K562 (cell line): Measurements from ENCODE around the gene CD72. TPM values are rescaled to one million over a fixed set of nuclear protein-coding genes. Genes with fewer than 3 reads are reported as not detected.
A peak's percentile ranks its signal among the peaks of the same experiment; 100 is the strongest.

ENCODE experiments used
- ATAC-seq: fragments of 200-7000 bp; cut with Tn5 transposase; 3 replicates; pipeline ENCODE4 v1.9.1; 2020; ENCODE audit warnings: moderate library complexity
- BruUV-seq: library from RNA; stranded (reverse); fragments of 400-500 nt; replicated peaks from 2 replicates; lab custom pipeline; 2021; lab: Mats Ljungman, UMichigan
- CTCF ChIA-PET: fragments of 300-600 bp; formaldehyde crosslinking; extraction: SDS; loops from one replicate; lab custom pipeline; 2021; ENCODE audit warnings: low intra/inter-chr PET ratio; lab: Yijun Ruan, JAX
- POLR2A ChIA-PET: fragments of 300-600, 350-650 bp; sonication (Branson Sonifier 250); formaldehyde crosslinking; extraction: SDS; loops from one replicate; lab custom pipeline; 2021; ENCODE audit warnings: antibody characterized with exemption, inconsistent platforms; lab: Yijun Ruan, JAX
- DNase-seq, 4 experiments: peaks; one replicate each; pipeline versions ENCODE4 v3.0.0 to v3.0.0-alpha.2; 2011 to 2018; ENCODE audit warnings: low spot score in 3 of 4, mixed read lengths in 3 of 4; ENCODE audit errors: extremely low read depth in 1 of 4
- FAIRE-seq: peaks from 2 replicates; lab custom pipeline; 2011; peaks lifted over from hg19 to GRCh38; lab: Jason Lieb, UNC
- H2AFZ ChIP-seq: 2 replicates; pipeline ENCODE4 v1.6.0; 2011; ENCODE audit warnings: low read depth, low read length, control low read depth, inconsistent platforms
- H3K27ac ChIP-seq: fragments of 200-600 bp; 3 replicates; pipeline ENCODE4 v1.8.0; 2011; ENCODE audit warnings: low read depth, mild to moderate bottlenecking, control low read depth, inconsistent platforms, low read length, moderate library complexity, mixed read lengths; ENCODE audit errors: extremely low read depth
- H3K27me3 ChIP-seq, 2 experiments: fragments of 300-600 bp in 1 of 2; 2 replicates in 1 of 2; 3 replicates in 1 of 2; pipeline versions ENCODE4 v1.6.0 to v1.8.0; 2011; ENCODE audit warnings: inconsistent platforms in 2 of 2, low read length in 2 of 2, mild to moderate bottlenecking in 1 of 2, mixed read lengths in 1 of 2, moderate library complexity in 1 of 2; ENCODE audit not compliant: control insufficient read depth in 2 of 2, insufficient read depth in 2 of 2
- H3K36me3 ChIP-seq: fragments of 300-600 bp; 3 replicates; pipeline ENCODE4 v1.8.0; 2011; ENCODE audit warnings: mild to moderate bottlenecking, low read length, inconsistent platforms; ENCODE audit not compliant: control insufficient read depth, insufficient read depth
- H3K4me1 ChIP-seq, 2 experiments: fragments of 200-600 bp in 1 of 2; replicated peaks in 1 of 2; 2 replicates in 1 of 2; 3 replicates in 1 of 2; pipeline versions ENCODE4 v1.5.1 to v1.8.0; 2011; ENCODE audit warnings: inconsistent platforms in 2 of 2, low read length in 2 of 2, mild to moderate bottlenecking in 1 of 2, mixed read lengths in 1 of 2, moderate library complexity in 1 of 2; ENCODE audit not compliant: control insufficient read depth in 2 of 2, insufficient read depth in 2 of 2
- H3K4me2 ChIP-seq: 2 replicates; pipeline ENCODE4 v1.6.1; 2011; ENCODE audit warnings: low read length, control low read depth, inconsistent platforms, mixed read lengths; ENCODE audit not compliant: insufficient read depth
- H3K4me3 ChIP-seq: fragments of 200-600 bp; sonication (generic), shearing (Covaris generic); 2 replicates; pipeline ENCODE4 v1.5.1; 2016; ENCODE audit warnings: control low read depth, inconsistent platforms
- H3K79me2 ChIP-seq: fragments of 200-600 bp; 3 replicates; pipeline ENCODE4 v1.8.0; 2011; ENCODE audit warnings: low read length, inconsistent platforms; ENCODE audit not compliant: control insufficient read depth, insufficient read depth
- H3K9ac ChIP-seq, 2 experiments: 2 replicates each; pipeline versions ENCODE4 v1.6.0 to v1.6.1; 2011; ENCODE audit warnings: low read depth in 2 of 2, low read length in 2 of 2, control low read depth in 1 of 2, inconsistent platforms in 1 of 2, mild to moderate bottlenecking in 1 of 2, mixed read lengths in 1 of 2; ENCODE audit not compliant: insufficient read depth in 1 of 2
- H3K9me1 ChIP-seq: one replicate; pipeline ENCODE4 v1.6.0; 2011; ENCODE audit warnings: inconsistent platforms, mild to moderate bottlenecking, low read length, moderate library complexity; ENCODE audit not compliant: control insufficient read depth, insufficient read depth
- H3K9me3 ChIP-seq: replicated peaks from 2 replicates; pipeline ENCODE4 v1.5.1; 2011; ENCODE audit warnings: low read depth, low read length, inconsistent platforms; ENCODE audit not compliant: control insufficient read depth, insufficient read depth
- H4K20me1 ChIP-seq: replicated peaks from 2 replicates; pipeline ENCODE4 v1.6.1; 2011; ENCODE audit warnings: low read length, inconsistent platforms, mixed read lengths; ENCODE audit not compliant: control insufficient read depth, insufficient read depth
- KHSRP ChIP-seq: fragments of 450-650 bp; IDR thresholded peaks from 2 replicates; pipeline ENCODE4 v1.6.1; 2017
- RAD21 ChIP-seq, 2 experiments: fragments of 250-450 bp in 1 of 2; fragments of 450-650 bp in 1 of 2; sonication (Bioruptor Pico) in 1 of 2; formaldehyde crosslinking in 1 of 2; IDR thresholded peaks in 1 of 2; conservative IDR thresholded peaks in 1 of 2; 2 replicates each; pipeline versions ENCODE4 v1.4.0 to v1.8.0; 2020 to 2022; ENCODE audit warnings: mild to moderate bottlenecking in 2 of 2, moderate library complexity in 1 of 2
- SMC3 ChIP-seq: conservative IDR thresholded peaks from 2 replicates; pipeline ENCODE4 v1.6.1; 2011; ENCODE audit warnings: low read depth, low read length, improper control_type of control experiment; ENCODE audit not compliant: insufficient read depth
- SRF ChIP-seq, 2 experiments: fragments of 250-450, 450-650 bp in 1 of 2; sonication (Bioruptor Pico) in 1 of 2; sonication (generic) in 1 of 2; formaldehyde crosslinking; IDR thresholded peaks; 2 replicates each; pipeline versions ENCODE4 v1.5.0 to v1.5.1; 2020 to 2022; ENCODE audit warnings: mild to moderate bottlenecking in 1 of 2, missing genetic modification reagents in 1 of 2
- WGBS: fragments of 100-300 bp; shearing (Covaris generic); methylation state at CpG from one replicate; pipeline ENCODE4 v1.1.6; 2016; ENCODE audit warnings: low coverage, mixed read lengths; ENCODE audit not compliant: insufficient coverage; ENCODE audit errors: missing lambda C conversion rate; 5-methylcytosine and 5-hydroxymethylcytosine counted together
- in situ Hi-C: fragments of 300-500 bp; cut with MboI; formaldehyde crosslinking; loops from 4 replicates; pipeline ENCODE4 v1.15.0; 2018; ENCODE audit warnings: inconsistent platforms, mixed read lengths
- intact Hi-C: fragments of 100-400 bp; cut with micrococcal nuclease; formaldehyde crosslinking; loops from 2 replicates; pipeline ENCODE4 v1.14.2; 2022
- polyA plus RNA-seq, 8 experiments: library from polyadenylated mRNA; depleted of rRNA in 4 of 8; stranded (reverse) in 5 of 8; unstranded in 3 of 8; fragments of >200 nt; fragmentation: Nextera tagmentation in 2 of 8; fragmentation: Illumina TruSeq in 1 of 8; extraction: Ambion mirVana in 2 of 8; extraction: Trizol in 1 of 8; gene quantifications; 2 replicates each; pipeline versions ENCODE4 v1.2.1 to v1.2.3, GENCODE V29; 2011 to 2014; ENCODE audit warnings: inconsistent platforms in 1 of 8, missing spikeins in 1 of 8
- total RNA-seq, 7 experiments: library from RNA; depleted of rRNA in 6 of 7; stranded (reverse); fragments of >200 nt in 6 of 7; fragmentation: Illumina TruSeq in 2 of 7; extraction: Trizol in 2 of 7; gene quantifications; 2 replicates each; pipeline versions ENCODE4 v1.2.1 to v1.2.3, GENCODE V29; 2011 to 2021; ENCODE audit warnings: low replicate concordance in 1 of 7
- TF ChIP-seq, protein P1 (sequence below), 3 experiments: IDR thresholded peaks in 2 of 3; conservative IDR thresholded peaks in 1 of 3; 2 replicates each; pipeline ENCODE4 v1.5.1; 2011 to 2012; ENCODE audit warnings: low read length in 3 of 3, mild to moderate bottlenecking in 3 of 3, control low read depth in 2 of 3, improper control_type of control experiment in 1 of 3, inconsistent platforms in 1 of 3, low read depth in 1 of 3, mixed read lengths in 1 of 3, moderate library complexity in 1 of 3; ENCODE audit not compliant: insufficient read depth in 2 of 3

Gene CD72
- total and polyA plus RNA-seq, 9 of the 15 experiments (the other 6 are each of a cell fraction or from before 2014, with no cell fraction given) = 0.11 to 0.78 (median 0.27) TPM; not detected in 1

DNA sequence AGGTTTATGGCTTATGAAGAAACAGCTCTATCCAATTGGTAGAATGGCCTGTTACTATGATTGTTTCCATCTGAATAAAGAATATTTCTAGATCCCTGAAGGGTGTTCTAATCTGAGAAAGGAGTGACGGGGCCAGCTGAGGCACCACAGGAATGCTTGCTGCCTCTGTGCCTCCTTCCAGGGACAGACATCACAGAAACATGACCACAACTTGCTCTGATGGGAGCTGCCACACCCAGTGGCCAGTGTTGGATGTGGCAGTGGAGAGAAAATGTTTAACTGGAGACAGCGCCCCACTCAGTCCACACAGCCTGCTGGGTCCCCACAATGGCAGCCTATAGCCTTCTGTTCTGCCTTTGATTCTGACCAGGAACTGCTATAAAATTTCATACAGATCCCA is 51.8 kb downstream of the CD72 start:
- Histone ChIP-seq H3K27ac (no peak overlapping the region), H3K4me2 (no peak overlapping the region), H3K36me3 (no peaks in the 10 kb centered on the region), H3K9me3 (no peaks in the 10 kb centered on the region), H2AFZ (no peak overlapping the region), H3K4me1 (peaks cover 0 to 4% of the 10 kb centered on the region in 2 experiments; a peak in 2 of 5 replicates), H3K27me3 (no peaks in the 10 kb centered on the region), H3K79me2 (no peaks in the 10 kb centered on the region), H3K4me3 (no peak overlapping the region), H3K9me1 (no peaks in the 10 kb centered on the region), H3K9ac (no peak overlapping the region), H4K20me1 (no peaks in the 10 kb centered on the region)
- FAIRE-seq (no peak), ATAC-seq (peak; percentile 79), DNase-seq (peak in 3 of 4 experiments; percentile 16 to 33 (median 17))
- ChIA-PET CTCF (interaction anchor here (0.6 kb wide), 1 partner anchor 346 kb away, joined by 3 read pairs; no protein-coding TSS in a partner anchor), POLR2A (interaction anchor here (0.7 to 0.9 kb wide), 2 partner anchors 9 to 15 kb away, joined by 3 read pairs; no protein-coding TSS in a partner anchor)
- TF ChIP-seq, protein P1, sequence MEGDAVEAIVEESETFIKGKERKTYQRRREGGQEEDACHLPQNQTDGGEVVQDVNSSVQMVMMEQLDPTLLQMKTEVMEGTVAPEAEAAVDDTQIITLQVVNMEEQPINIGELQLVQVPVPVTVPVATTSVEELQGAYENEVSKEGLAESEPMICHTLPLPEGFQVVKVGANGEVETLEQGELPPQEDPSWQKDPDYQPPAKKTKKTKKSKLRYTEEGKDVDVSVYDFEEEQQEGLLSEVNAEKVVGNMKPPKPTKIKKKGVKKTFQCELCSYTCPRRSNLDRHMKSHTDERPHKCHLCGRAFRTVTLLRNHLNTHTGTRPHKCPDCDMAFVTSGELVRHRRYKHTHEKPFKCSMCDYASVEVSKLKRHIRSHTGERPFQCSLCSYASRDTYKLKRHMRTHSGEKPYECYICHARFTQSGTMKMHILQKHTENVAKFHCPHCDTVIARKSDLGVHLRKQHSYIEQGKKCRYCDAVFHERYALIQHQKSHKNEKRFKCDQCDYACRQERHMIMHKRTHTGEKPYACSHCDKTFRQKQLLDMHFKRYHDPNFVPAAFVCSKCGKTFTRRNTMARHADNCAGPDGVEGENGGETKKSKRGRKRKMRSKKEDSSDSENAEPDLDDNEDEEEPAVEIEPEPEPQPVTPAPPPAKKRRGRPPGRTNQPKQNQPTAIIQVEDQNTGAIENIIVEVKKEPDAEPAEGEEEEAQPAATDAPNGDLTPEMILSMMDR (IDR thresholded peaks at IDR 0.05 in 2 of 3, conservative IDR thresholded peaks at IDR 0.05 in 1 of 3; ENCODE audit: insufficient read depth in 2 of 3, low read depth in 1 of 3, low read length in 3 of 3) = peak; percentile 39 to 91 (median 54); a peak in 5 of 6 replicates
- no peak for TF ChIP-seq SRF (CRISPR knock-in tag; IDR thresholded peaks at IDR 0.05)
- TF ChIP-seq SMC3 = 0 out of 2 replicates have a peak, but pooled peaks have one; percentile 25
- TF ChIP-seq RAD21 (CRISPR knock-in tag; conservative IDR thresholded peaks at IDR 0.05 in 1 of 2, IDR thresholded peaks at IDR 0.05 in 1 of 2) = peak in 1 of 2 experiments; percentile 34; a peak in 2 of 4 replicates
- no peak for TF ChIP-seq KHSRP
- intact Hi-C loops = no loop called here
- no TSS peak for BruUV-seq
- WGBS = 14% methylated on average over 1 of the region's 2 CpGs
- in situ Hi-C loops = loop anchor here (25.0 kb wide), 1 partner anchor 679 kb away; a partner anchor contains a TSS
